Measurements from ENCODE around the gene WFIKKN1.

Gene WFIKKN1

DNA sequence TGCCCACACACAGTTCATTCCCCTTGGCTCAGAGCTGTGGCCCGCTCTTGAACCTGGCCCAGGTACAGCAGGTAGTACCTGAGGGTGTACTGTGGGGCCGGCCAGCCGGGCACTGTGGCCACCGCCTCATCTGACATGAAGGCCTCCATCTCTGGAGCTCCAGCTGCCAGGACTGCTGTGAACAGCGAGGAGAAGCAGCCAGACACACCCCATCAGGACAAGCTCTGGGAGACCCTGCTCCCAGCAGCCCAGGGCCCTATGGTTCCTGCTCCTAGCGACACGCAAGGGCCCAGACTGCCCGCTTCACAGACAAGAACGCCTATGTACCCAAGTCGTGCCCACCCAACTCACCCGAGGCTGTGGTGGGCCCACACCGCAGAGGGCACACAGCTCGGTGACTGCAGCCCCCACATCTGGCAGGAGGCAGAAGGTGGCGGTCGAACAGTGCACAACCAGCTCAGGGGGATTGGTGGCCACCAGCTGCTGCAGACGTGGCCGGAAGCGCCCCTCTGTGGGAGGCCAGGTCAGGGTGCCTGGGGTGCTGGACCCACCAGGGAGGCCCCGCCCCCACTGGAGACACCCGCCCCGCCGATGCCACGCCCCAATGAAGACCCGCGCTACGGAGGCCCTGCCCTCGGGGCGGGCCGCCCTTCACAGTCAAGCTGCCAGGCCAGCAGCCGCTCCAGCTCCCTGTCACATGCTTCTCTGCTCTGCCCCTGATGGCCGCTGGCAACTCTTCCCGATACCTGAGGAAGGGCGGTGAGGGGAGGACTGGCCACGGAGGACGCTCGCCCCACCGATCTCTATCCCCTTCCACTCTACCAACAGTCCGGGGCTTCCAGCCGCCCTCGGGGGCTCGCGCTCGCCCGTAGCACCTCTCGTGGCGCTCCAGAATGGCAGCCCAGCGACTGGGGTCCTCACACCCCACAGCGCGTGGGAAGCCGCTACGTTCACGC lies 48.4 kb downstream of the WFIKKN1 start (continued):
- TF ChIP-seq, protein P1, sequence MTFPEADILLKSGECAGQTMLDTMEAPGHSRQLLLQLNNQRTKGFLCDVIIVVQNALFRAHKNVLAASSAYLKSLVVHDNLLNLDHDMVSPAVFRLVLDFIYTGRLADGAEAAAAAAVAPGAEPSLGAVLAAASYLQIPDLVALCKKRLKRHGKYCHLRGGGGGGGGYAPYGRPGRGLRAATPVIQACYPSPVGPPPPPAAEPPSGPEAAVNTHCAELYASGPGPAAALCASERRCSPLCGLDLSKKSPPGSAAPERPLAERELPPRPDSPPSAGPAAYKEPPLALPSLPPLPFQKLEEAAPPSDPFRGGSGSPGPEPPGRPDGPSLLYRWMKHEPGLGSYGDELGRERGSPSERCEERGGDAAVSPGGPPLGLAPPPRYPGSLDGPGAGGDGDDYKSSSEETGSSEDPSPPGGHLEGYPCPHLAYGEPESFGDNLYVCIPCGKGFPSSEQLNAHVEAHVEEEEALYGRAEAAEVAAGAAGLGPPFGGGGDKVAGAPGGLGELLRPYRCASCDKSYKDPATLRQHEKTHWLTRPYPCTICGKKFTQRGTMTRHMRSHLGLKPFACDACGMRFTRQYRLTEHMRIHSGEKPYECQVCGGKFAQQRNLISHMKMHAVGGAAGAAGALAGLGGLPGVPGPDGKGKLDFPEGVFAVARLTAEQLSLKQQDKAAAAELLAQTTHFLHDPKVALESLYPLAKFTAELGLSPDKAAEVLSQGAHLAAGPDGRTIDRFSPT (tag by site-specific recombination; IDR thresholded peaks at IDR 0.05) = peak; percentile 66
- TF ChIP-seq, protein P2, sequence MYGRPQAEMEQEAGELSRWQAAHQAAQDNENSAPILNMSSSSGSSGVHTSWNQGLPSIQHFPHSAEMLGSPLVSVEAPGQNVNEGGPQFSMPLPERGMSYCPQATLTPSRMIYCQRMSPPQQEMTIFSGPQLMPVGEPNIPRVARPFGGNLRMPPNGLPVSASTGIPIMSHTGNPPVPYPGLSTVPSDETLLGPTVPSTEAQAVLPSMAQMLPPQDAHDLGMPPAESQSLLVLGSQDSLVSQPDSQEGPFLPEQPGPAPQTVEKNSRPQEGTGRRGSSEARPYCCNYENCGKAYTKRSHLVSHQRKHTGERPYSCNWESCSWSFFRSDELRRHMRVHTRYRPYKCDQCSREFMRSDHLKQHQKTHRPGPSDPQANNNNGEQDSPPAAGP (tag by site-specific recombination; IDR thresholded peaks at IDR 0.05) = peak; percentile 88
- TF ChIP-seq ZNF670 (tag by site-specific recombination; IDR thresholded peaks at IDR 0.05; ENCODE audit: low read depth) (no peak), ZEB2 (tag by site-specific recombination; IDR thresholded peaks at IDR 0.05) (peak; percentile 58), ZNF610 (tag by site-specific recombination; IDR thresholded peaks at IDR 0.05; ENCODE audit: borderline replicate concordance) (peak; percentile 96), ZNF169 (tag by site-specific recombination; IDR thresholded peaks at IDR 0.05) (no peak), ZNF529 (tag by site-specific recombination; IDR thresholded peaks at IDR 0.05; ENCODE audit: insufficient replicate concordance) (no peak), ZNF394 (tag by site-specific recombination; IDR thresholded peaks at IDR 0.05; ENCODE audit: borderline replicate concordance) (peak; percentile 66), ZNF514 (tag by site-specific recombination; IDR thresholded peaks at IDR 0.05) (no peak), ZNF768 (tag by site-specific recombination; IDR thresholded peaks at IDR 0.05) (no peak), EGR2 (tag by site-specific recombination; IDR thresholded peaks at IDR 0.05; ENCODE audit: low read depth) (0 out of 2 replicates have a peak, but pooled peaks have one; percentile 12), KLF7 (tag by site-specific recombination; IDR thresholded peaks at IDR 0.05; ENCODE audit: borderline replicate concordance) (peak; percentile 75; the same call in 1 of the 2 replicates), ZNF274 (IDR thresholded peaks at IDR 0.05; ENCODE audit: low read length) (no peak), ZNF274 (tag by site-specific recombination; IDR thresholded peaks at IDR 0.05; ENCODE audit: borderline replicate concordance) (no peak), ZNF132 (tag by site-specific recombination; IDR thresholded peaks at IDR 0.05; ENCODE audit: borderline replicate concordance) (no peak), TRIM28 (IDR thresholded peaks at IDR 0.05; ENCODE audit: borderline replicate concordance, low read length) (no peak), ZNF837 (tag by site-specific recombination; IDR thresholded peaks at IDR 0.05) (peak; percentile 99), ZNF416 (tag by site-specific recombination; IDR thresholded peaks at IDR 0.05) (no peak)
- TF ChIP-seq, protein P3, sequence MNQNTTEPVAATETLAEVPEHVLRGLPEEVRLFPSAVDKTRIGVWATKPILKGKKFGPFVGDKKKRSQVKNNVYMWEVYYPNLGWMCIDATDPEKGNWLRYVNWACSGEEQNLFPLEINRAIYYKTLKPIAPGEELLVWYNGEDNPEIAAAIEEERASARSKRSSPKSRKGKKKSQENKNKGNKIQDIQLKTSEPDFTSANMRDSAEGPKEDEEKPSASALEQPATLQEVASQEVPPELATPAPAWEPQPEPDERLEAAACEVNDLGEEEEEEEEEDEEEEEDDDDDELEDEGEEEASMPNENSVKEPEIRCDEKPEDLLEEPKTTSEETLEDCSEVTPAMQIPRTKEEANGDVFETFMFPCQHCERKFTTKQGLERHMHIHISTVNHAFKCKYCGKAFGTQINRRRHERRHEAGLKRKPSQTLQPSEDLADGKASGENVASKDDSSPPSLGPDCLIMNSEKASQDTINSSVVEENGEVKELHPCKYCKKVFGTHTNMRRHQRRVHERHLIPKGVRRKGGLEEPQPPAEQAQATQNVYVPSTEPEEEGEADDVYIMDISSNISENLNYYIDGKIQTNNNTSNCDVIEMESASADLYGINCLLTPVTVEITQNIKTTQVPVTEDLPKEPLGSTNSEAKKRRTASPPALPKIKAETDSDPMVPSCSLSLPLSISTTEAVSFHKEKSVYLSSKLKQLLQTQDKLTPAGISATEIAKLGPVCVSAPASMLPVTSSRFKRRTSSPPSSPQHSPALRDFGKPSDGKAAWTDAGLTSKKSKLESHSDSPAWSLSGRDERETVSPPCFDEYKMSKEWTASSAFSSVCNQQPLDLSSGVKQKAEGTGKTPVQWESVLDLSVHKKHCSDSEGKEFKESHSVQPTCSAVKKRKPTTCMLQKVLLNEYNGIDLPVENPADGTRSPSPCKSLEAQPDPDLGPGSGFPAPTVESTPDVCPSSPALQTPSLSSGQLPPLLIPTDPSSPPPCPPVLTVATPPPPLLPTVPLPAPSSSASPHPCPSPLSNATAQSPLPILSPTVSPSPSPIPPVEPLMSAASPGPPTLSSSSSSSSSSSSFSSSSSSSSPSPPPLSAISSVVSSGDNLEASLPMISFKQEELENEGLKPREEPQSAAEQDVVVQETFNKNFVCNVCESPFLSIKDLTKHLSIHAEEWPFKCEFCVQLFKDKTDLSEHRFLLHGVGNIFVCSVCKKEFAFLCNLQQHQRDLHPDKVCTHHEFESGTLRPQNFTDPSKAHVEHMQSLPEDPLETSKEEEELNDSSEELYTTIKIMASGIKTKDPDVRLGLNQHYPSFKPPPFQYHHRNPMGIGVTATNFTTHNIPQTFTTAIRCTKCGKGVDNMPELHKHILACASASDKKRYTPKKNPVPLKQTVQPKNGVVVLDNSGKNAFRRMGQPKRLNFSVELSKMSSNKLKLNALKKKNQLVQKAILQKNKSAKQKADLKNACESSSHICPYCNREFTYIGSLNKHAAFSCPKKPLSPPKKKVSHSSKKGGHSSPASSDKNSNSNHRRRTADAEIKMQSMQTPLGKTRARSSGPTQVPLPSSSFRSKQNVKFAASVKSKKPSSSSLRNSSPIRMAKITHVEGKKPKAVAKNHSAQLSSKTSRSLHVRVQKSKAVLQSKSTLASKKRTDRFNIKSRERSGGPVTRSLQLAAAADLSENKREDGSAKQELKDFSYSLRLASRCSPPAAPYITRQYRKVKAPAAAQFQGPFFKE (tag by site-specific recombination; IDR thresholded peaks at IDR 0.05; ENCODE audit: borderline replicate concordance) = no peak
- TF ChIP-seq, protein P4, sequence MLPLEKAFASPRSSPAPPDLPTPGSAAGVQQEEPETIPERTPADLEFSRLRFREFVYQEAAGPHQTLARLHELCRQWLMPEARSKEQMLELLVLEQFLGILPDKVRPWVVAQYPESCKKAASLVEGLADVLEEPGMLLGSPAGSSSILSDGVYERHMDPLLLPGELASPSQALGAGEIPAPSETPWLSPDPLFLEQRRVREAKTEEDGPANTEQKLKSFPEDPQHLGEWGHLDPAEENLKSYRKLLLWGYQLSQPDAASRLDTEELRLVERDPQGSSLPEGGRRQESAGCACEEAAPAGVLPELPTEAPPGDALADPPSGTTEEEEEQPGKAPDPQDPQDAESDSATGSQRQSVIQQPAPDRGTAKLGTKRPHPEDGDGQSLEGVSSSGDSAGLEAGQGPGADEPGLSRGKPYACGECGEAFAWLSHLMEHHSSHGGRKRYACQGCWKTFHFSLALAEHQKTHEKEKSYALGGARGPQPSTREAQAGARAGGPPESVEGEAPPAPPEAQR (tag by site-specific recombination; IDR thresholded peaks at IDR 0.05) = no peak

Data from HEK293 (cell line).